K562 (cell line): Measurements from ENCODE around the gene FASTK. TPM values are rescaled to one million over a fixed set of nuclear protein-coding genes. Genes with fewer than 3 reads are reported as not detected.

Experiments
- DIDO1 ChIP-seq: fragments of 450-650 bp; IDR thresholded peaks from 2 replicates; pipeline ENCODE4 v1.6.1; 2016; ENCODE audit warnings: low read depth, missing biosample characterization, missing genetic modification characterization
- GATAD2A ChIP-seq: fragments of 450-650 bp; IDR thresholded peaks from 2 replicates; pipeline ENCODE4 v1.6.1; 2017
- JUN ChIP-seq, 2 experiments: sonication (generic) in 1 of 2; formaldehyde crosslinking in 1 of 2; IDR thresholded peaks; 2 replicates each; pipeline versions ENCODE4 v1.6.1 to v1.8.0; 2012 to 2022; ENCODE audit warnings: borderline replicate concordance in 2 of 2, mild to moderate bottlenecking in 2 of 2, improper control_type of control experiment in 1 of 2, low read depth in 1 of 2, low read length in 1 of 2, missing genetic modification reagents in 1 of 2
- RFX1 ChIP-seq: fragments of 450-650 bp; IDR thresholded peaks from 2 replicates; pipeline ENCODE4 v1.6.1; 2016; ENCODE audit warnings: mild to moderate bottlenecking, moderate library complexity
- TAL1 ChIP-seq: fragments of 450-650 bp; IDR thresholded peaks from 2 replicates; pipeline ENCODE4 v1.6.1; 2016; ENCODE audit warnings: mild to moderate bottlenecking
- ZNF668 ChIP-seq: fragments of 250-450 bp; sonication (Bioruptor Pico); IDR thresholded peaks from 2 replicates; pipeline ENCODE4 v1.8.0; 2022; ENCODE audit warnings: mild to moderate bottlenecking, inconsistent platforms
- polyA plus RNA-seq, 8 experiments: library from polyadenylated mRNA; depleted of rRNA in 4 of 8; stranded (reverse) in 5 of 8; unstranded in 3 of 8; fragments of >200 nt; fragmentation: Nextera tagmentation in 2 of 8; fragmentation: Illumina TruSeq in 1 of 8; extraction: Ambion mirVana in 2 of 8; extraction: Trizol in 1 of 8; gene quantifications; 2 replicates each; pipeline versions ENCODE4 v1.2.1 to v1.2.3, GENCODE V29; 2011 to 2014; ENCODE audit warnings: inconsistent platforms in 1 of 8, missing spikeins in 1 of 8
- total RNA-seq, 7 experiments: library from RNA; depleted of rRNA in 6 of 7; stranded (reverse); fragments of >200 nt in 6 of 7; fragmentation: Illumina TruSeq in 2 of 7; extraction: Trizol in 2 of 7; gene quantifications; 2 replicates each; pipeline versions ENCODE4 v1.2.1 to v1.2.3, GENCODE V29; 2011 to 2021; ENCODE audit warnings: low replicate concordance in 1 of 7
- TF ChIP-seq, protein P1 (sequence below), 2 experiments: fragments of 450-650 bp in 1 of 2; sonication (generic) in 1 of 2; formaldehyde crosslinking in 1 of 2; IDR thresholded peaks; 2 replicates each; pipeline versions ENCODE4 v1.7.1 to v1.9.0; 2016 to 2022; ENCODE audit warnings: inconsistent platforms in 1 of 2, mild to moderate bottlenecking in 1 of 2, missing genetic modification reagents in 1 of 2
- TF ChIP-seq, protein P2 (sequence below), 2 experiments: fragments of 200-800 bp in 1 of 2; sonication (Bioruptor generic) in 1 of 2; sonication (generic) in 1 of 2; formaldehyde crosslinking in 1 of 2; IDR thresholded peaks in 1 of 2; conservative IDR thresholded peaks in 1 of 2; 2 replicates each; pipeline versions ENCODE4 v1.5.0 to v1.6.1; 2016 to 2020; ENCODE audit warnings: missing compliant biosample characterization in 1 of 2, missing genetic modification characterization in 1 of 2, missing genetic modification reagents in 1 of 2
- TF ChIP-seq, protein P3 (sequence below), 2 experiments: fragments of 450-650 bp in 1 of 2; IDR thresholded peaks; 2 replicates each; pipeline ENCODE4 v1.6.1; 2011 to 2017; ENCODE audit warnings: low read depth in 2 of 2, antibody characterized with exemption in 1 of 2, borderline replicate concordance in 1 of 2, low read length in 1 of 2, mild to moderate bottlenecking in 1 of 2, mixed read lengths in 1 of 2; ENCODE audit not compliant: control insufficient read depth in 1 of 2
- TF ChIP-seq, protein P4 (sequence below): fragments of 450-650 bp; IDR thresholded peaks from 2 replicates; pipeline ENCODE4 v1.7.0; 2016; ENCODE audit warnings: borderline replicate concordance

FASTK gene
- total and polyA plus RNA-seq, 9 of the 15 experiments (the other 6 are each of a cell fraction or from before 2014, with no cell fraction given), result 0.51 to 150 (median 48.2) TPM

DNA sequence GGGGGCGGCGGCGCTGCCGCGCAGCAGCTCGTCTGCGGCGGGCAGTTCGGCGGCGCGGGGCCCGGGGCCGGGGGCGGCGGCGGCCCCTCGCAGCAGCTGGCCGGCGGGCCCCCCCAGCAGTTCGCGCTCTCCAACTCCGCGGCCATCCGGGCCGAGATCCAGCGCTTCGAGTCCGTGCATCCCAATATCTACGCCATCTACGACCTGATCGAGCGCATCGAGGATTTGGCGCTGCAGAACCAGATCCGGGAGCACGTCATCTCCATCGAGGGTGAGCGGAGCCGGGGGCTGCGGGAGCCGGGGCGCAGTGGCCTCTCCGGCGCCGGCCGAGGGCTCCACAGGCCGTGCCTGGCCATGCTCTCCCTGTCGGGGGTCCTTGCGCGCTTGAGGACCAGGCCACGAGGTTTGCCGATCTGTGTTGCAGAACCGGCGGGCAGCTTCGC lies 6.2 kb upstream of the FASTK start (continued):
- TF ChIP-seq, protein P1, sequence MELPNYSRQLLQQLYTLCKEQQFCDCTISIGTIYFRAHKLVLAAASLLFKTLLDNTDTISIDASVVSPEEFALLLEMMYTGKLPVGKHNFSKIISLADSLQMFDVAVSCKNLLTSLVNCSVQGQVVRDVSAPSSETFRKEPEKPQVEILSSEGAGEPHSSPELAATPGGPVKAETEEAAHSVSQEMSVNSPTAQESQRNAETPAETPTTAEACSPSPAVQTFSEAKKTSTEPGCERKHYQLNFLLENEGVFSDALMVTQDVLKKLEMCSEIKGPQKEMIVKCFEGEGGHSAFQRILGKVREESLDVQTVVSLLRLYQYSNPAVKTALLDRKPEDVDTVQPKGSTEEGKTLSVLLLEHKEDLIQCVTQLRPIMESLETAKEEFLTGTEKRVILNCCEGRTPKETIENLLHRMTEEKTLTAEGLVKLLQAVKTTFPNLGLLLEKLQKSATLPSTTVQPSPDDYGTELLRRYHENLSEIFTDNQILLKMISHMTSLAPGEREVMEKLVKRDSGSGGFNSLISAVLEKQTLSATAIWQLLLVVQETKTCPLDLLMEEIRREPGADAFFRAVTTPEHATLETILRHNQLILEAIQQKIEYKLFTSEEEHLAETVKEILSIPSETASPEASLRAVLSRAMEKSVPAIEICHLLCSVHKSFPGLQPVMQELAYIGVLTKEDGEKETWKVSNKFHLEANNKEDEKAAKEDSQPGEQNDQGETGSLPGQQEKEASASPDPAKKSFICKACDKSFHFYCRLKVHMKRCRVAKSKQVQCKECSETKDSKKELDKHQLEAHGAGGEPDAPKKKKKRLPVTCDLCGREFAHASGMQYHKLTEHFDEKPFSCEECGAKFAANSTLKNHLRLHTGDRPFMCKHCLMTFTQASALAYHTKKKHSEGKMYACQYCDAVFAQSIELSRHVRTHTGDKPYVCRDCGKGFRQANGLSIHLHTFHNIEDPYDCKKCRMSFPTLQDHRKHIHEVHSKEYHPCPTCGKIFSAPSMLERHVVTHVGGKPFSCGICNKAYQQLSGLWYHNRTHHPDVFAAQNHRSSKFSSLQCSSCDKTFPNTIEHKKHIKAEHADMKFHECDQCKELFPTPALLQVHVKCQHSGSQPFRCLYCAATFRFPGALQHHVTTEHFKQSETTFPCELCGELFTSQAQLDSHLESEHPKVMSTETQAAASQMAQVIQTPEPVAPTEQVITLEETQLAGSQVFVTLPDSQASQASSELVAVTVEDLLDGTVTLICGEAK (IDR thresholded peaks at IDR 0.05), result peak; percentile 65
- TF ChIP-seq, protein P1 (CRISPR knock-in tag; IDR thresholded peaks at IDR 0.05), result no peak
- TF ChIP-seq GATAD2A, result 0 out of 2 replicates have a peak, but pooled peaks have one; percentile 28
- TF ChIP-seq, protein P2, sequence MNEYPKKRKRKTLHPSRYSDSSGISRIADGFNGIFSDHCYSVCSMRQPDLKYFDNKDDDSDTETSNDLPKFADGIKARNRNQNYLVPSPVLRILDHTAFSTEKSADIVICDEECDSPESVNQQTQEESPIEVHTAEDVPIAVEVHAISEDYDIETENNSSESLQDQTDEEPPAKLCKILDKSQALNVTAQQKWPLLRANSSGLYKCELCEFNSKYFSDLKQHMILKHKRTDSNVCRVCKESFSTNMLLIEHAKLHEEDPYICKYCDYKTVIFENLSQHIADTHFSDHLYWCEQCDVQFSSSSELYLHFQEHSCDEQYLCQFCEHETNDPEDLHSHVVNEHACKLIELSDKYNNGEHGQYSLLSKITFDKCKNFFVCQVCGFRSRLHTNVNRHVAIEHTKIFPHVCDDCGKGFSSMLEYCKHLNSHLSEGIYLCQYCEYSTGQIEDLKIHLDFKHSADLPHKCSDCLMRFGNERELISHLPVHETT (CRISPR knock-in tag; conservative IDR thresholded peaks at IDR 0.05 in 1 of 2, IDR thresholded peaks at IDR 0.05 in 1 of 2), result peak in 1 of 2 experiments; percentile 46; a peak in 2 of 4 replicates
- TF ChIP-seq, protein P3, sequence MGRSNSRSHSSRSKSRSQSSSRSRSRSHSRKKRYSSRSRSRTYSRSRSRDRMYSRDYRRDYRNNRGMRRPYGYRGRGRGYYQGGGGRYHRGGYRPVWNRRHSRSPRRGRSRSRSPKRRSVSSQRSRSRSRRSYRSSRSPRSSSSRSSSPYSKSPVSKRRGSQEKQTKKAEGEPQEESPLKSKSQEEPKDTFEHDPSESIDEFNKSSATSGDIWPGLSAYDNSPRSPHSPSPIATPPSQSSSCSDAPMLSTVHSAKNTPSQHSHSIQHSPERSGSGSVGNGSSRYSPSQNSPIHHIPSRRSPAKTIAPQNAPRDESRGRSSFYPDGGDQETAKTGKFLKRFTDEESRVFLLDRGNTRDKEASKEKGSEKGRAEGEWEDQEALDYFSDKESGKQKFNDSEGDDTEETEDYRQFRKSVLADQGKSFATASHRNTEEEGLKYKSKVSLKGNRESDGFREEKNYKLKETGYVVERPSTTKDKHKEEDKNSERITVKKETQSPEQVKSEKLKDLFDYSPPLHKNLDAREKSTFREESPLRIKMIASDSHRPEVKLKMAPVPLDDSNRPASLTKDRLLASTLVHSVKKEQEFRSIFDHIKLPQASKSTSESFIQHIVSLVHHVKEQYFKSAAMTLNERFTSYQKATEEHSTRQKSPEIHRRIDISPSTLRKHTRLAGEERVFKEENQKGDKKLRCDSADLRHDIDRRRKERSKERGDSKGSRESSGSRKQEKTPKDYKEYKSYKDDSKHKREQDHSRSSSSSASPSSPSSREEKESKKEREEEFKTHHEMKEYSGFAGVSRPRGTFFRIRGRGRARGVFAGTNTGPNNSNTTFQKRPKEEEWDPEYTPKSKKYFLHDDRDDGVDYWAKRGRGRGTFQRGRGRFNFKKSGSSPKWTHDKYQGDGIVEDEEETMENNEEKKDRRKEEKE (IDR thresholded peaks at IDR 0.05; ENCODE audit: borderline replicate concordance in 1 of 2, control insufficient read depth in 1 of 2, low read depth in 2 of 2, low read length in 1 of 2), result 0 out of 4 replicates have a peak, but pooled peaks of 1 of the 2 experiments have one; percentile 8
- TF ChIP-seq, protein P4, sequence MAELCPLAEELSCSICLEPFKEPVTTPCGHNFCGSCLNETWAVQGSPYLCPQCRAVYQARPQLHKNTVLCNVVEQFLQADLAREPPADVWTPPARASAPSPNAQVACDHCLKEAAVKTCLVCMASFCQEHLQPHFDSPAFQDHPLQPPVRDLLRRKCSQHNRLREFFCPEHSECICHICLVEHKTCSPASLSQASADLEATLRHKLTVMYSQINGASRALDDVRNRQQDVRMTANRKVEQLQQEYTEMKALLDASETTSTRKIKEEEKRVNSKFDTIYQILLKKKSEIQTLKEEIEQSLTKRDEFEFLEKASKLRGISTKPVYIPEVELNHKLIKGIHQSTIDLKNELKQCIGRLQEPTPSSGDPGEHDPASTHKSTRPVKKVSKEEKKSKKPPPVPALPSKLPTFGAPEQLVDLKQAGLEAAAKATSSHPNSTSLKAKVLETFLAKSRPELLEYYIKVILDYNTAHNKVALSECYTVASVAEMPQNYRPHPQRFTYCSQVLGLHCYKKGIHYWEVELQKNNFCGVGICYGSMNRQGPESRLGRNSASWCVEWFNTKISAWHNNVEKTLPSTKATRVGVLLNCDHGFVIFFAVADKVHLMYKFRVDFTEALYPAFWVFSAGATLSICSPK, result 0 out of 2 replicates have a peak, but pooled peaks have one; percentile 75
- no peak for TF ChIP-seq ZNF668 (CRISPR knock-in tag)
- TF ChIP-seq RFX1, result no peak
- no peak for TF ChIP-seq TAL1
- TF ChIP-seq JUN (IDR thresholded peaks at IDR 0.05; ENCODE audit: borderline replicate concordance, low read depth, low read length), result no peak
- no peak; the same call in 1 of the 2 replicates for TF ChIP-seq JUN (CRISPR knock-in tag; IDR thresholded peaks at IDR 0.05; ENCODE audit: borderline replicate concordance)
- TF ChIP-seq DIDO1 (tag), result no peak
